ENCODE measurements around the gene MAP2. TPM values are rescaled to one million over a fixed set of nuclear protein-coding genes. Genes with fewer than 3 reads are reported as not detected.

The MAP2 gene
- total and polyA plus RNA-seq, 2 experiments from 2014 or later, result 2.9 to 4.4 TPM

DNA sequence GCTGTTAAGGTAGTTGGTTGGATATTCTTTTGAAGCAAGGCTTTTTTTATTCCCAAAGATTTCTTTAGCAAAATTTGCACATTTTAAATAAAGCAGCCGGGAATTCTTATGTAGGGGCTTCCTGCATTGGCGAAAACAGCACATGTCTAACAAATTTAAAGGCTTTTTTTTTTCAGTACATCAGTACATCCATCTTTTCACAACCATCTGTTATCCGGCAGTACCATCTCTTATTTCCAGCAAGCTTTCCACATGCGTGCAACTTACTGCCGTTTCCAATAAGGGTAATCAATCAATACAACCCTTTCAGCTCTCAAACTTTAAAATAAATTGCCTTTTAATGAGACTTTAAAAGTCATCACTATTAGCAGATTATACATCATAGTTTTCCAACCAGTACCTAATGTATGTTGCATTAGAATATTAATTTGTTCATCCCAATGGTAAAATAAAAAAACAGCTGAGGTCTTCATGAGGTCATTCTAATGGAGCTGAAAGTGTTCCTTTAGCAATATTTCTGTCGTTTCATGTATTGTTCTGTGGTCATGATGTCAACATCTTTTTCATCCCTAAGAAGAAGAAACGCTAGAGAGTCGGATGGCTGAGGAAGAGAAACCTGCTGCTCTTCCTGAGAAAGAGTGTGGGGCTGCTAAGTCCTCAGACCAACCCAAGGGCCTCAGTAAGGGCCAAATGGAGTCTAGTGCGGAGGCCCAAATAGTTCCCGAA lies 266.3 kb downstream of the MAP2 start (continued):
- TF ChIP-seq, protein P1, sequence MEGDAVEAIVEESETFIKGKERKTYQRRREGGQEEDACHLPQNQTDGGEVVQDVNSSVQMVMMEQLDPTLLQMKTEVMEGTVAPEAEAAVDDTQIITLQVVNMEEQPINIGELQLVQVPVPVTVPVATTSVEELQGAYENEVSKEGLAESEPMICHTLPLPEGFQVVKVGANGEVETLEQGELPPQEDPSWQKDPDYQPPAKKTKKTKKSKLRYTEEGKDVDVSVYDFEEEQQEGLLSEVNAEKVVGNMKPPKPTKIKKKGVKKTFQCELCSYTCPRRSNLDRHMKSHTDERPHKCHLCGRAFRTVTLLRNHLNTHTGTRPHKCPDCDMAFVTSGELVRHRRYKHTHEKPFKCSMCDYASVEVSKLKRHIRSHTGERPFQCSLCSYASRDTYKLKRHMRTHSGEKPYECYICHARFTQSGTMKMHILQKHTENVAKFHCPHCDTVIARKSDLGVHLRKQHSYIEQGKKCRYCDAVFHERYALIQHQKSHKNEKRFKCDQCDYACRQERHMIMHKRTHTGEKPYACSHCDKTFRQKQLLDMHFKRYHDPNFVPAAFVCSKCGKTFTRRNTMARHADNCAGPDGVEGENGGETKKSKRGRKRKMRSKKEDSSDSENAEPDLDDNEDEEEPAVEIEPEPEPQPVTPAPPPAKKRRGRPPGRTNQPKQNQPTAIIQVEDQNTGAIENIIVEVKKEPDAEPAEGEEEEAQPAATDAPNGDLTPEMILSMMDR (conservative IDR thresholded peaks at IDR 0.05; ENCODE audit: low read depth in 2 of 2), result no peak
- TF ChIP-seq POLR2AphosphoS5 (IDR thresholded peaks at IDR 0.05; ENCODE audit: low read depth) (no peak), STAT1 (IDR thresholded peaks at IDR 0.05; ENCODE audit: unreplicated experiment) (no peak), JUNB (IDR thresholded peaks at IDR 0.05; ENCODE audit: unreplicated experiment) (no peak), ZNF114 (CRISPR knock-in tag; IDR thresholded peaks at IDR 0.05) (no peak), EZH2 (IDR thresholded peaks at IDR 0.05; ENCODE audit: low read depth, unreplicated experiment) (no peak), CREB1 (CRISPR knock-in tag; IDR thresholded peaks at IDR 0.05; ENCODE audit: low read depth) (no peak)

DNA sequence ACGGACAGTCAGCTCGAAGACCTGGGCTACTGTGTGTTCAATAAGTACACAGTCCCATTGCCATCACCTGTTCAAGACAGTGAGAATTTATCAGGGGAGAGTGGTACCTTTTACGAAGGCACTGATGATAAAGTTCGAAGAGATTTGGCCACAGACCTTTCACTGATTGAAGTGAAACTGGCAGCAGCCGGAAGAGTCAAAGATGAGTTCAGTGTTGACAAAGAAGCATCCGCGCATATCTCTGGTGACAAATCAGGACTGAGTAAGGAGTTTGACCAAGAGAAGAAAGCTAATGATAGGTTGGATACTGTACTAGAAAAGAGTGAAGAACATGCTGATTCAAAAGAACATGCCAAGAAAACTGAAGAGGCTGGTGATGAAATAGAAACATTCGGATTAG lies 270.9 kb downstream of the MAP2 start:
- H3K4me3 Mint-ChIP-seq, result no peak overlapping the region
- H3K27ac ChIP-seq (ENCODE audit: low read depth), result no peak overlapping the region
- TF ChIP-seq JUNB (IDR thresholded peaks at IDR 0.05; ENCODE audit: unreplicated experiment), result no peak
- TF ChIP-seq, protein P2, sequence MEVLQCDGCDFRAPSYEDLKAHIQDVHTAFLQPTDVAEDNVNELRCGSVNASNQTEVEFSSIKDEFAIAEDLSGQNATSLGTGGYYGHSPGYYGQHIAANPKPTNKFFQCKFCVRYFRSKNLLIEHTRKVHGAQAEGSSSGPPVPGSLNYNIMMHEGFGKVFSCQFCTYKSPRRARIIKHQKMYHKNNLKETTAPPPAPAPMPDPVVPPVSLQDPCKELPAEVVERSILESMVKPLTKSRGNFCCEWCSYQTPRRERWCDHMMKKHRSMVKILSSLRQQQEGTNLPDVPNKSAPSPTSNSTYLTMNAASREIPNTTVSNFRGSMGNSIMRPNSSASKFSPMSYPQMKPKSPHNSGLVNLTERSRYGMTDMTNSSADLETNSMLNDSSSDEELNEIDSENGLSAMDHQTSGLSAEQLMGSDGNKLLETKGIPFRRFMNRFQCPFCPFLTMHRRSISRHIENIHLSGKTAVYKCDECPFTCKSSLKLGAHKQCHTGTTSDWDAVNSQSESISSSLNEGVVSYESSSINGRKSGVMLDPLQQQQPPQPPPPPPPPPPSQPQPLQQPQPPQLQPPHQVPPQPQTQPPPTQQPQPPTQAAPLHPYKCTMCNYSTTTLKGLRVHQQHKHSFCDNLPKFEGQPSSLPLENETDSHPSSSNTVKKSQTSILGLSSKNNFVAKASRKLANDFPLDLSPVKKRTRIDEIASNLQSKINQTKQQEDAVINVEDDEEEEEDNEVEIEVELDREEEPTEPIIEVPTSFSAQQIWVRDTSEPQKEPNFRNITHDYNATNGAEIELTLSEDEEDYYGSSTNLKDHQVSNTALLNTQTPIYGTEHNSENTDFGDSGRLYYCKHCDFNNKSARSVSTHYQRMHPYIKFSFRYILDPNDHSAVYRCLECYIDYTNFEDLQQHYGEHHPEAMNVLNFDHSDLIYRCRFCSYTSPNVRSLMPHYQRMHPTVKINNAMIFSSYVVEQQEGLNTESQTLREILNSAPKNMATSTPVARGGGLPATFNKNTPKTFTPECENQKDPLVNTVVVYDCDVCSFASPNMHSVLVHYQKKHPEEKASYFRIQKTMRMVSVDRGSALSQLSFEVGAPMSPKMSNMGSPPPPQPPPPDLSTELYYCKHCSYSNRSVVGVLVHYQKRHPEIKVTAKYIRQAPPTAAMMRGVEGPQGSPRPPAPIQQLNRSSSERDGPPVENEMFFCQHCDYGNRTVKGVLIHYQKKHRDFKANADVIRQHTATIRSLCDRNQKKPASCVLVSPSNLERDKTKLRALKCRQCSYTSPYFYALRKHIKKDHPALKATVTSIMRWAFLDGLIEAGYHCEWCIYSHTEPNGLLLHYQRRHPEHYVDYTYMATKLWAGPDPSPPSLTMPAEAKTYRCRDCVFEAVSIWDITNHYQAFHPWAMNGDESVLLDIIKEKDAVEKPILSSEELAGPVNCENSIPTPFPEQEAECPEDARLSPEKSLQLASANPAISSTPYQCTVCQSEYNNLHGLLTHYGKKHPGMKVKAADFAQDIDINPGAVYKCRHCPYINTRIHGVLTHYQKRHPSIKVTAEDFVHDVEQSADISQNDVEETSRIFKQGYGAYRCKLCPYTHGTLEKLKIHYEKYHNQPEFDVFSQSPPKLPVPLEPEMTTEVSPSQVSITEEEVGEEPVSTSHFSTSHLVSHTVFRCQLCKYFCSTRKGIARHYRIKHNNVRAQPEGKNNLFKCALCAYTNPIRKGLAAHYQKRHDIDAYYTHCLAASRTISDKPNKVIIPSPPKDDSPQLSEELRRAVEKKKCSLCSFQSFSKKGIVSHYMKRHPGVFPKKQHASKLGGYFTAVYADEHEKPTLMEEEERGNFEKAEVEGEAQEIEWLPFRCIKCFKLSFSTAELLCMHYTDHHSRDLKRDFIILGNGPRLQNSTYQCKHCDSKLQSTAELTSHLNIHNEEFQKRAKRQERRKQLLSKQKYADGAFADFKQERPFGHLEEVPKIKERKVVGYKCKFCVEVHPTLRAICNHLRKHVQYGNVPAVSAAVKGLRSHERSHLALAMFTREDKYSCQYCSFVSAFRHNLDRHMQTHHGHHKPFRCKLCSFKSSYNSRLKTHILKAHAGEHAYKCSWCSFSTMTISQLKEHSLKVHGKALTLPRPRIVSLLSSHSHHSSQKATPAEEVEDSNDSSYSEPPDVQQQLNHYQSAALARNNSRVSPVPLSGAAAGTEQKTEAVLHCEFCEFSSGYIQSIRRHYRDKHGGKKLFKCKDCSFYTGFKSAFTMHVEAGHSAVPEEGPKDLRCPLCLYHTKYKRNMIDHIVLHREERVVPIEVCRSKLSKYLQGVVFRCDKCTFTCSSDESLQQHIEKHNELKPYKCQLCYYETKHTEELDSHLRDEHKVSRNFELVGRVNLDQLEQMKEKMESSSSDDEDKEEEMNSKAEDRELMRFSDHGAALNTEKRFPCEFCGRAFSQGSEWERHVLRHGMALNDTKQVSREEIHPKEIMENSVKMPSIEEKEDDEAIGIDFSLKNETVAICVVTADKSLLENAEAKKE (CRISPR knock-in tag; IDR thresholded peaks at IDR 0.05), result no peak
- TF ChIP-seq ZNF331 (CRISPR knock-in tag; IDR thresholded peaks at IDR 0.05; ENCODE audit: low read depth), result no peak
- TF ChIP-seq EZH2phosphoT487 (IDR thresholded peaks at IDR 0.05; ENCODE audit: unreplicated experiment), result no peak
- TF ChIP-seq, protein P1 (conservative IDR thresholded peaks at IDR 0.05; ENCODE audit: low read depth in 2 of 2), result no peak
- TF ChIP-seq NANOG (IDR thresholded peaks at IDR 0.05; ENCODE audit: borderline replicate concordance), result no peak
- TF ChIP-seq CREB1 (CRISPR knock-in tag; IDR thresholded peaks at IDR 0.05; ENCODE audit: low read depth), result no peak
- no peak for TF ChIP-seq POLR2AphosphoS5 (IDR thresholded peaks at IDR 0.05; ENCODE audit: low read depth)
- TF ChIP-seq, protein P3, sequence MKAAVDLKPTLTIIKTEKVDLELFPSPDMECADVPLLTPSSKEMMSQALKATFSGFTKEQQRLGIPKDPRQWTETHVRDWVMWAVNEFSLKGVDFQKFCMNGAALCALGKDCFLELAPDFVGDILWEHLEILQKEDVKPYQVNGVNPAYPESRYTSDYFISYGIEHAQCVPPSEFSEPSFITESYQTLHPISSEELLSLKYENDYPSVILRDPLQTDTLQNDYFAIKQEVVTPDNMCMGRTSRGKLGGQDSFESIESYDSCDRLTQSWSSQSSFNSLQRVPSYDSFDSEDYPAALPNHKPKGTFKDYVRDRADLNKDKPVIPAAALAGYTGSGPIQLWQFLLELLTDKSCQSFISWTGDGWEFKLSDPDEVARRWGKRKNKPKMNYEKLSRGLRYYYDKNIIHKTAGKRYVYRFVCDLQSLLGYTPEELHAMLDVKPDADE (IDR thresholded peaks at IDR 0.05), result no peak
- no peak for TF ChIP-seq EZH2 (IDR thresholded peaks at IDR 0.05; ENCODE audit: low read depth, unreplicated experiment)
- no peak for TF ChIP-seq ZNF114 (CRISPR knock-in tag; IDR thresholded peaks at IDR 0.05)
- no peak for TF ChIP-seq STAT1 (IDR thresholded peaks at IDR 0.05; ENCODE audit: unreplicated experiment)

More for the DNA sequence above, 270.9 kb downstream of the MAP2 start:
- Mint-ChIP-seq H3K4me1 (peaks cover 19% of the 10 kb centered on the region), H3K9me3 (no peaks in the 10 kb centered on the region; the same call in 2 of the 3 replicates), H3K27ac (no peak overlapping the region), H3K36me3 (ENCODE audit: low read depth) (no peaks in the 10 kb centered on the region), H3K27me3 (ENCODE audit: insufficient read depth, low read depth, poor library complexity) (no peaks in the 10 kb centered on the region)
- H3K36me3 ChIP-seq (ENCODE audit: insufficient read depth), result no peaks in the 10 kb centered on the region
- no peak overlapping the region for H3K4me3 ChIP-seq
- H3K9me2 ChIP-seq (ENCODE audit: insufficient read depth), result 0 out of 2 replicates have a peak, but pooled peaks cover 4% of the 10 kb centered on the region
- H4K20me1 ChIP-seq (replicated peaks; ENCODE audit: insufficient read depth), result no peaks in the 10 kb centered on the region
- no peaks in the 10 kb centered on the region for H3K4me1 ChIP-seq (ENCODE audit: insufficient read depth)
- H3K27me3 ChIP-seq (ENCODE audit: insufficient read depth), result no peaks in the 10 kb centered on the region
- DNase-seq (ENCODE audit: low spot score) (no peak), ATAC-seq (no peak)
- no peaks in the 10 kb centered on the region for H3K79me2 ChIP-seq (replicated peaks; ENCODE audit: insufficient read depth)
- H3F3A ChIP-seq (replicated peaks; ENCODE audit: low read depth), result no peaks in the 10 kb centered on the region
- no peak overlapping the region for H3K4me2 ChIP-seq
- H2AFZ ChIP-seq, result no peak overlapping the region

Data from GM23338 (cell line).